GM12878 (cell line): Measurements from ENCODE around the gene TSPEAR. TPM values are rescaled to one million over a fixed set of nuclear protein-coding genes. Genes with fewer than 3 reads are reported as not detected.

Experiments
- ATF7 ChIP-seq: fragments of 450-650 bp; IDR thresholded peaks from 2 replicates; pipeline ENCODE4 v1.6.1; 2016; ENCODE audit warnings: low read depth, mild to moderate bottlenecking
- BCLAF1 ChIP-seq: fragments of 450-650 bp; IDR thresholded peaks from 2 replicates; pipeline ENCODE4 v1.6.1; 2017; ENCODE audit warnings: antibody characterized with exemption, mild to moderate bottlenecking, moderate library complexity
- E2F8 ChIP-seq: fragments of 450-650 bp; IDR thresholded peaks from 2 replicates; pipeline ENCODE4 v1.6.1; 2018; ENCODE audit warnings: mild to moderate bottlenecking, low read depth, moderate library complexity; ENCODE audit not compliant: partially characterized antibody
- FOXM1 ChIP-seq: IDR thresholded peaks from 2 replicates; pipeline ENCODE4 v1.6.1; 2012; ENCODE audit warnings: low read depth, mild to moderate bottlenecking, inconsistent platforms, low read length, moderate library complexity
- NR2C2 ChIP-seq: IDR thresholded peaks from 2 replicates; pipeline ENCODE4 v1.6.1; 2011; ENCODE audit warnings: borderline replicate concordance, low read depth; ENCODE audit not compliant: control insufficient read depth, insufficient read length
- POLR2AphosphoS2 ChIP-seq: IDR thresholded peaks from 2 replicates; pipeline ENCODE4 v1.6.1; 2011; ENCODE audit warnings: low read depth, mild to moderate bottlenecking, low read length, improper control_type of control experiment, moderate library complexity
- TCF7 ChIP-seq: IDR thresholded peaks from 2 replicates; pipeline ENCODE4 v1.6.1; 2014; ENCODE audit warnings: antibody characterized with exemption, borderline replicate concordance
- YY1 ChIP-seq: IDR thresholded peaks from 2 replicates; pipeline ENCODE4 v1.6.1; 2011; ENCODE audit warnings: low read depth, mild to moderate bottlenecking, low read length
- ZNF207 ChIP-seq: fragments of 450-650 bp; IDR thresholded peaks from 2 replicates; pipeline ENCODE4 v1.6.1; 2014; ENCODE audit warnings: antibody characterized with exemption, mild to moderate bottlenecking, borderline replicate concordance
- polyA plus RNA-seq, 11 experiments: library from polyadenylated mRNA; depleted of rRNA in 4 of 11; unstranded in 6 of 11; stranded (reverse) in 5 of 11; fragments of >200 nt; fragmentation: Nextera tagmentation in 4 of 11; fragmentation: Illumina TruSeq in 1 of 11; extraction: Ambion mirVana in 4 of 11; extraction: Trizol in 1 of 11; gene quantifications; 1 replicate in 1 of 11; 2 replicates in 10 of 11; pipeline versions ENCODE4 v1.2.1 to v1.2.3, GENCODE V29; 2011 to 2016; ENCODE audit warnings: inconsistent platforms in 2 of 11, missing spikeins in 2 of 11, low read depth in 1 of 11
- total RNA-seq, 4 experiments: library from RNA; depleted of rRNA in 3 of 4; stranded (reverse); fragments of >200 nt in 3 of 4; fragmentation: Illumina TruSeq in 1 of 4; extraction: Trizol in 1 of 4; gene quantifications; 2 replicates each; pipeline versions ENCODE4 v1.2.1 to v1.2.3, GENCODE V29; 2013 to 2021

TSPEAR gene
- total and polyA plus RNA-seq, 10 of the 15 experiments (the other 5 are each of a cell fraction or from before 2014, with no cell fraction given), result not detected

DNA sequence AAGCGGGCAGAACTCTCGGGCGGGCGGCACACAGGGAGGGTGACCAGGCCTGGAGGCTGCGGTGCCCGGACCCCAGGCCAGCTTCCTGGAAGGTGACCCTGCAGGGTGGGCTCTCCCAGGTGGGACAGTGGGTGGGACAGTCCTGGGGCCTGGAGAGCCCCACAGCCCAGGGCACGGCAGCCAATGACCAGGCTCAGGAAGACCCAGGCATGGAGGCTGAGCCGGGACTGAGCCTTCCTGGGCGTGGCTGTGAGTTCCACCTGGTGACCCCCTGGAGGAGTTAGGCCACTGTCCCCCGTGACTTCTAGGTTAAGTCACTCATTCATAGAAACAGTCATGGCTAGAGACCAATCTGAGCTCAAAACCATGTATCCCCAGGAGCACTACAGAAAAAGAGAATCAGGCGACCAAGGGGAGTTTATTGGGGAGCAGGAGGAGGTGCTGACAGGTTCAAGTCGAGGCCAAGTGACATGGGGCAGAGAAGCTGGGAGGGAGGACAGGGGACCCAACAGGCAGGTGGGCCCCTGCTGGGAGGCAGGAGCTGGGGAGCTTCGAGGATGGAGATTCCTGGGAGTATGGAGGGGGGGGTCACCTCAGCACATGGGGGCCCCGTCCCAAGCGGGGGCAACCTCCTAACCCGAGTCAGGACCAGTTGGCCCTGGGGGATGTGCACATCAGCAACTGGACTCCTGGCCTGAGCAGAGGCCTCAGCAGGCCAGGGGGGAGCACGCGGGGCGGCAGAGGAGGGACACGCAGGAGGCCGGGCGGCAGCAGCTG, 132.1 kb downstream of the TSPEAR start (continued):
- no peak for TF ChIP-seq BCLAF1
- no peak for TF ChIP-seq E2F8
- no peak for TF ChIP-seq POLR2AphosphoS2
- TF ChIP-seq TCF7, result no peak
- no peak for TF ChIP-seq NR2C2
- no peak for TF ChIP-seq FOXM1
- no peak for TF ChIP-seq ZNF207
- TF ChIP-seq ATF7, result no peak
- no peak for TF ChIP-seq YY1
